NCI-H1436 treated with DMSO at 0.1 percent for 48 hours (cell line): ENCODE data around the gene IRX6.

Experiments
- DNase-seq: peaks from one replicate; lab custom pipeline; 2025; lab: John Stamatoyannopoulos, UW

The IRX6 gene

DNA sequence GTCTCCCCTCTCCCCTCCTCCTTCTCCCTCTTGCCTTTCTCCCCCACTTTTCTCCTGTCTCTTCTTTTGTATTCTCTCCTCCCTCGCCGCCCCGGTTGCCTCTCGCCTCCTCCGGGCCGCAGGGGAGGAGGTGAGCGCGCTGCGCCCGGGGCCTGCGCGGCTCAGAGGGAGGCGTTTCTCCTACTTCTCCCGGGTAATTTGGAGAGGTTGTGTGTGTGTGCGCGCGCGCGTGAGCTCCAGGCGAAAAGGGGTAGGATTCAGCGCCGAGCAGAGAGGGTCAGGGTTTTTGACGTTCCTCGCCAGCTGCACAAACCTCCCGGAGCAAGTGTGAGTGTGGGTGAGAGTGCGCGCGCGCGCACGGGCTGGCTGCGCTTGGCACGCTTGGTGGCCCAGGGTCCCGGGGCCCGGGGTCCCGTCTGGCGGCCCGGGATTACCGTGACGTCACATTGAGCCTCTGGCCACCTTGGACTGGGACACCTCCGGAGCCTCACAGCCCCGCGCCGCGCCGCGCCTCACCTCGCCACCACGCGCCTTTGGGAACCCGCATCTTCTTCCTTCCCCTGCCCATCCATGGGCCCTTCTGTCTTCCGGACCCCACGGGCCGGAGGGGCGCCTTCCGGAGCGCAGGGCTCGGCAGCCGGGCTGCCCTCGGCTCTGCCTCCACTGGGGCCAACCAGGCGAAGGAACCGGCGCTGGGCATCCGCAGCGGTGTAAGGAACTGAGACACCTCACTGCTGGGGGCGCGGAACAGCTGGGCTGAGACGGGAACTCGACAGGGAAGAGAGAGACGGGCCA is 479 bp downstream of the IRX6 start:
- DNase-seq: no peak

DNA sequence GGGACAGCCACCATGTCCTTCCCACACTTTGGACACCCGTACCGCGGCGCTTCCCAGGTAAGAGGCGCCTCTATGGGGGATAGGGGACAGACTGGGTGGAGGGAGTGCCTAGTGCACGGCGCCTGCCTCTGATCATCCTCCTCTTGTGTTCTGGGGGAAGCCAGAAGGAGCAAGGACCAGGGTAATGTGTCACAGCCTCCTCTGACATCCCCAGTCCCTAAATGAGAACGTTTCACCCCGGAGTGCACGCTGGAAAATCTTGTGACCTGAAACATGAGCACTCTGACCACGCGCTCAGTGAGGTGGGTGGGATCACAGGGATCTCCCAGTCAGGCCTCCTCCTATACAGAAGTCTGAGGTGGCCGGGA is 1.1 kb downstream of the IRX6 start:
- DNase-seq: no peak

DNA sequence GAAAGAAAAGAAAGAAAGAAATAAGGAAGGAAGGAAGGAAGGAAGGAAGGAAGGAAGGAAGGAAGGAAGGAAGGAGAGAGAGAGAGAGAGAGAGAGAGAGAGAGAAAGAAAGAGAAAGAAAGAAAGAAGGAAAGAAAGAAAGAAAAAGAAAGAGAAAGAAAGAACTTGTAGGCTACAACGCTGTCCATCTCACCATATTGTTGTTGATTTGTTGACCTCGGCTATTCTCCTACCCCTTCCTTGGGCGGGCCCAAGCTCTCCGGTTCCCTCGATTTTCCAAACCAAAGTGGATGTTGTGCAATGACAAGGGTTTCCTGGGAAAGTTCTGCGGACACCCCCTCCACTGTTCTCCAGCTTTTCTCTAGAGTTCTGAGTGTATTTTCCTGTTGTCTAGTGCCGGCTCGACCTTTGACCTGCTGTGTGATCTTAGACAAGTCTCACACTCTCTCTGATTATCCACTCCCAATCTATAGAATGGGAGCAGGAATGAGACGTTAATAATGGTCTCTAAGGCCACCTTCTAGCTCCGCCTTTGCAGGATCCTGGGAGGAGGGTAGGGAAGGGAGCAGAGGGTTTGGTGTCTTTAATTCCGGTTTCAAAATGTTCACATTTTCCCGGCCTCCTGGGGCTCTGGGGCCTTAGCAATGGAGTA is 1.6 kb downstream of the IRX6 start:
- no peak for DNase-seq

DNA sequence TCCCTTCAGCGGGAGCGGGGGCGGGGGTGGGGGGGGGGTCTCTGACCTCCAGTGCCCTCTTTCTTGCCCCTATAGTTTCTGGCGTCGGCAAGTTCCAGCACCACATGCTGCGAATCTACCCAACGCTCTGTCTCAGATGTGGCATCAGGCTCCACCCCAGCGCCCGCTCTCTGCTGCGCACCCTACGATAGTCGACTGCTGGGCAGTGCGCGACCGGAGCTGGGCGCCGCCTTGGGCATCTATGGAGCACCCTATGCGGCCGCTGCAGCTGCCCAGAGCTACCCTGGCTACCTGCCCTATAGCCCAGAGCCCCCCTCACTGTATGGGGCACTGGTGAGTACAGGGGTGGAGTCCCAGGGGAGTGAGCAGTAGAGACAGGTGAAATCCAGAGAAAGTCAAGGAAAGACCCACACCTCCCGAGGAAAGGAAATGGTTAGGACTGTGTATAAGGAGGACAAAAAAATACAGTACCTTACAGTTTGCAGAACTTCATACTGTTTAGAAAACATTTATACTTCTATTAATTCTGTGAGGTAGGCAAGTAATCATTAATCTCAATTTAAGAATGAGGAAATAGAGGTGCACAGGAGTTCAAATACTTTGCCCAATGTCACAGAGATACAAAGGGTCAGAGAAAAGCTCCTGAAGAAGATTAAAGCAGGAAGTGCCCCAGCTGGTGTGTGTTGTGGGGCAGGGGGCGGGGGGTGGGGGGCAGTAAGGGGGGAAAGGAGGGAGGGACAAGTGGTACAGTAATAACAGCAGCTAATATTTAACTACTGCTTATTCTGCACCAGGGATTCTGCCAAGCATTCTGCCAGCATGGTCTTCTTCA is 2.5 kb downstream of the IRX6 start:
- no peak for DNase-seq

DNA sequence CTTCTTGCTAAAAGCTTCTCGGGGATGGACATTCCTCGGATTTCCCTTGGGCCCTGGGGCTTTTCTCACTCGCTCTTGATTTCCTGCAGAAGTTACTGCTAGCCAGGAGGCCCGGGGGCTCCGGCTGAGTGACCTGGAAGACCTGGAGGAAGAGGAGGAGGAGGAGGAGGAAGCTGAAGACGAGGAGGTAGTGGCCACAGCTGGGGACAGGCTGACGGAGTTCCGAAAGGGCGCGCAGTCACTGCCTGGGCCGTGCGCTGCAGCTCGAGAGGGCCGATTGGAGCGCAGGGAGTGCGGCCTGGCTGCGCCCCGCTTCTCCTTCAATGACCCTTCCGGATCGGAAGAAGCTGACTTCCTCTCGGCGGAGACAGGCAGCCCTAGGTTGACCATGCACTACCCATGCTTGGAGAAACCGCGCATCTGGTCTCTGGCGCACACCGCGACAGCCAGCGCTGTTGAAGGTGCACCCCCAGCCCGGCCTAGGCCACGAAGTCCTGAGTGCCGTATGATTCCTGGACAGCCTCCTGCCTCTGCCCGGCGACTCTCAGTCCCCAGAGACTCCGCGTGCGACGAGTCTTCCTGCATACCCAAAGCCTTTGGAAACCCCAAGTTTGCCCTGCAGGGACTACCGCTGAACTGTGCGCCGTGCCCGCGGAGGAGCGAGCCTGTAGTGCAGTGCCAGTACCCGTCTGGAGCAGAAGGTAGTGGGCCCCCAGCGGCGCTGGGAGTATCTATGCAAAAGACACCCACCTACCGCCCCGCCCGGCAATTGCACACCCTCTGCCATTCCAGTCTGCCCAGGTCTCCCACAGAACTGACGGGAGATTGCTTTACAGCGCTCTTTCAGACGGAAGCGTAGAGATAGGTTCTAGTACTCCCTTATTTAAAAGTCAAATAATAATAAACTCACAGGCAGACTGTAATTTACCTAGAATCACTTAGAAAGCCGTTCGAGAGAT is 4.9 kb downstream of the IRX6 start:
- no peak for DNase-seq

DNA sequence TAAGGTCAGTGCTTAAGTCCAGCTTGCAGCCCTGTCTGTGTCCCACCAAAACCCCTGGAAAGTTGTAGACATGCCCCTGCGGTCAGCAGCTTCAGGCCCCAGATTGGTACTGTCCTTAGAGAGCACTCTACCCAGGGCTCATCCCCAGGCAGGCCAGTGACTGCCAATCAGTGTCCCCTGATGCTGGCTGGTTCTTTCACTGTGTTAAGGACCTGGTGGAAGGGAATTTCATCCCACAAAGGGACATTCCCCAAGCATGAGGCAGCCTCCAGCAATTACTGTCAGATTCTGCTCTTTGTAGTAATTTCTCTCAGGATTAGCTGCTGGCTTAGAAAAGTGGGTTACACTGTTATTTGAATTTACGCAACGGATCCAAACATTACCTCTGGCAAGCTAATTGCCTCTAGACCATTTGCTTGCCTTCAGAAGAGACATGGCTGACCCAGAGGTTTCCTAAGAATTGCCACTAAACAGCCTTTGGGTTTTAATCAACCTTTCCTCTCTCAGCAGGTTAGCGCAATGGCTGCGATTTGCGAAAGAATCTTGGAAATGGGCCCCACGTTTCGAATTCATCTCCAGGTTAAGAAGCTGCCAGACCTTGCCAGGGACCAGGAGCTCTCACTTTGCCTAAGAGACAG is 5.9 kb downstream of the IRX6 start:
- DNase-seq: no peak

DNA sequence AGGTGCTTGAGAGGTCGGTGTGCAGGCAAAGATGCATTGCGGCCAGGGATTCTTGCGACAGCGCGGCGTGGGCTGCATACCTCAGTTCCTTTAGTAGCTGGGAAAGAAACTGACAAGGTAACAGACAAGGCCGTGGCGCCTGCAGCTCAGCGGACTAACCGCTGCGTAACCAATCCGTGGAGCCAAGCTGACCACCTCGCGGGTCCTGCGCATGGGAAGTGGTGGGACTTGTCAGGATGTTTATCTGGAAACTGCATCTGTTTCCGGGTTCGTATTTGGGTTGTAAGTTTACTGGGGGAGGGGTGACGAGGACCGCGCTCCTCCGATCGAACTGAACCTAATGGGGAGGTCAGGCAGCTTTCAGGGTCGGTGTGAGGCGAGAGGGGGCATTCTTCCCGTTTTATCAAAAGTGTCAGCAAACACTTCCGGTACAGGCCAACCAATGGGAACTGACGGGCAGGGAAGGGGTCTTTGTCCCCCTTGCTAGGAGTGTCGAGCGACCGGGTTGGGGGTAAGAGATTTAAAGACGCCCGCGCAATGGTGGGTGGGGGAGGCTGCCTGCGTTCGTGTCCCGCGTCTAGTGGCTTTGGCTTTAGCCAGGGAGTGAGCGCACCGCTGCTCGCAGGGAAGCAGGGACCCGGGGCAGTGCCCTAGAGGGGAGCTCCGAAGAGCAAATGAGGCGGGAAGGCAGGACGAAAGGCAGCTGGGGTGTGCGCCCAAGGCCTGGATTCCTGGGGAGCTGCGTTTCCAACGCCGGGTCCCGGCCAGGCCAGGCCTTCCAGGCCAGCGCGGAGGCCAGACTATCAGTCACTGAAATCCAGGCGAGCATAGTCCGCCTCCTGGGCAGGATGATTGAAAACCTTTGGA is 7.0 kb downstream of the IRX6 start:
- no peak for DNase-seq

DNA sequence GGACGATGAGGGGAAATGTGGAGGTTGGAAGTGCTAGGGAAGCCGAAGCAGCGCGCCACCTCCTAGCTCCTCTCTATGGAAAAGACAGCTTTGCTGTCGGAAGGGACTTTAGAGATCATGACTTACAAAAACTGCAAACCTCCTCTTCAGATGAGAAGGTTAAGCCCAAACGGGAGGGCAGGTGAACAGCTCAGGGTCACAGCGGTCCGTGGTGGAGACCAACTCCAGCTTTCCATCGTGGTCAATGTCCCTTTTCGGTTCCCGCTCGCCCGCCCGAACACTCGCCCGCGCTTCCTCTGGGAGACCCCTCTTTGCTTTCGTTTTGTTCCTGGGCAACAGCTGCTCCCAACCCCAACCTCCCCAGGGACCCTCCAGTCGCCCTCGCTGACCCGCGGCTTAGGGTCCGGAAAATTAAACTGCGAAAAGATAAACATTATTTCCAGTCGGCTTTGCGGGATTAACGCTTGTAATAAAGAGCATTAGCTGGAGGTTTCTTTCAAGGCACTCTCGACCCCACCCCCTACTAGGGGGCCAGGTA is 7.7 kb downstream of the IRX6 start:
- no peak for DNase-seq

- no peak for DNase-seq
Measured at GRCh38 chr16:55333684-55334083, 9.7 kb downstream of the IRX6 start.

DNA sequence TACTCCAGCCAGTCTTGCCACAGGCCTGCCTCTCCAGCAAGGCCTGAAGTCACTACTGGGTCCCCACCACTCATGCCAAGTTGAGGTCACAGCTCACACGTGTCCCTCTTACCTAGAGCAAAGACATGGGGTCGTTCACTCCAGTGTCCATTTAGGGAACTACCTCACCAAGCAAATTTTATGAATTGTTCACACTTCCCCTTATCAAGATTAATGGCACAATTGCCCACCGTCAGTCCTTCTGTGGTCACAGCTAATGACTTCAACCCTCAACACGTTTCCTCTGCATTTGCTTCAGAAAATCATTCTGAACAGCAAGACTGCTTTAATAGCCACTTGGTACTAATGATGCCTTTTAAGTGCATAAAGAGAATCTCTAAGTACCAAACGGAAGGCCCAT is 14.6 kb downstream of the IRX6 start:
- no peak for DNase-seq

DNA sequence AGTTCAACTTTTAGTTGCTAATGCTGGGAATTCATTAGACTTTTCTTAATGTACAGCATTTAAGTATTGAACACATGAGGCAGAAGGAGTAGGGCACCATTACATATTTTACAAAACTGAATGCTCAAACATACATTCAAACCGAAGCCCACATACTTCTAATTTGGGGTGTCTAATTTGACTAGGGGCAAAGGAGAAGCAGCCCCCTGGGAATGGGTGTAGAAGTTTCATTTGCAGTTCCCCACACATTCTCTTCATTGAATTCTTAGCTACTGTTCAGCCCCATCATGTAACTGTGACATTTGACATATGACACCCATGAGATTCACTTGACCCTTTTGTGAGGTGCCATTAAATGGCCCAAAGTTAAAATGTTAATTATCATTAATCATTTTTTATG is 16.4 kb downstream of the IRX6 start:
- no peak for DNase-seq

- DNase-seq: no peak
Measured at GRCh38 chr16:55341681-55342080, 17.7 kb downstream of the IRX6 start.

- no peak for DNase-seq
Measured at GRCh38 chr16:55346475-55346874, 22.5 kb downstream of the IRX6 start.

GRCh38 chr16:55349867-55350266 is 25.9 kb downstream of the IRX6 start:
- DNase-seq: no peak

- no peak for DNase-seq
Measured at GRCh38 chr16:55350984-55351383, 27.0 kb downstream of the IRX6 start.

DNA sequence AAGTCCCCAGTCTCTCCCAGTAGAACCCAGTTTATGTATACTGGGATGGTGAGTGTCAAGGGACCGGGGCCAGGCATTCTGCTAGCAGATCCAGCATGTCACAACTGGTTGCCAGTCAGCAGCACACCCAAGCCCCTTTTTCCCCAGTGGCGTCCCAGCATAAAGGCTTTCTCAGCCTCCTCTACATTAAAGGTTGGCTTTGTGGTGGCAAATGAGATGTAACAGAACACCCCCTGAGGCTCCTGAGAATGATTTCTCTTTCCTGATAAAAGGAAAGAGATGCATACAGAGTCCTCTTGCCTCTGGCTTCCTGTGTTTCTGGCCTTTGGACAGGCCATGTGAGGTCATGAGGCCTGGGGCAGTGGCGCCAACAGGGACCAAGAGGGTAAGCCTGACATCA is 27.9 kb downstream of the IRX6 start:
- DNase-seq: no peak

DNA sequence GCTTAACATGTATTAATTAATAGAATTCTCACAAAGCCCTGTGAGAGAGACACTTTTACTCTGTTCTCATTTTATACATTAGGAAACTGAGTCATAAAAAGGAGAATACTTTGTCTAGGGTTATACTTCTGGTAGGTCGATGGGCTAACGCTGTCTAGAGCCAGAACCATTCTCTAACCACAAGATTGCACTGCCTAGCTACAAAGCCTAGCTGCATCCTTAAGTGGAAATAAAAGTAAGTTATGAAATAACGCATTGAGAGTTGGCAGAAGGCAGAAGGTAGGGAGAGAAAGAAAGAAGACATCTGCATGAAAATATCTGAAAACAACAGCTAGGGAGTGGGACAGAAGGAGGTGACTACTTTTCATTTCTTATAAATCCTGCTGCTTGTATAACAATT is 33.2 kb downstream of the IRX6 start:
- DNase-seq: no peak

GRCh38 chr16:55359946-55360345 is 35.9 kb downstream of the IRX6 start:
- DNase-seq: no peak

DNA sequence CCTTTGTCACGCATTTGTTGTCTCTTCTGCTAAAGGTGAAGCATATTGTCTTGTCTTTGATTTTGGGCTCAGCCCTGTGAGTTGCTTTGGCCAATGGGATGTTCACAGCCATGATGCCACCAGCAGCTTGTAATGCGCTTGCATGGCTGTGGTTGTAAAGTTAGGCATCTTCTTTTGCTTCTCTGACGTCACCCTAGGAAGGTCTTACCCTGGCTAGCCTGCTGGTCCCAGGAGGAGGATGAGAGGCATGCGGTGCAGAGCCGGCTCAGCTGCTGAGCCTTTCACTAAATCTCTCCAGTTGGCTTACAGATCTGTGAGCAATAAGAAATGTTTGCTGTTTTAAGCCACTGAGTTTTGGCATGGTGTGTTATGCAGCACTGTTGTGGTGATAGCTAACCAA is 40.8 kb downstream of the IRX6 start:
- DNase-seq: no peak

- DNase-seq: no peak
Measured at GRCh38 chr16:55367301-55367811, 43.4 kb downstream of the IRX6 start.
